Activated naive CD8-positive, alpha-beta T cell (primary cell): ENCODE results near the gene ADM.

Experiments
- H3K27ac Mint-ChIP-seq: one replicate; pipeline ENCODE4 v1.8.0; 2021; ENCODE audit warnings: mixed read lengths
- H3K27me3 Mint-ChIP-seq: one replicate; pipeline ENCODE4 v1.8.0; 2021; ENCODE audit warnings: mixed read lengths
- H3K36me3 Mint-ChIP-seq: one replicate; pipeline ENCODE4 v1.8.0; 2021; ENCODE audit warnings: mixed read lengths
- H3K4me1 Mint-ChIP-seq: one replicate; pipeline ENCODE4 v1.8.0; 2021; ENCODE audit warnings: low read depth, mixed read lengths
- H3K4me3 Mint-ChIP-seq: one replicate; pipeline ENCODE4 v1.8.0; 2021; ENCODE audit warnings: mild to moderate bottlenecking, mixed read lengths
- H3K9me3 Mint-ChIP-seq: one replicate; pipeline ENCODE4 v1.8.0; 2021; ENCODE audit warnings: low read depth, mixed read lengths

ADM gene

DNA sequence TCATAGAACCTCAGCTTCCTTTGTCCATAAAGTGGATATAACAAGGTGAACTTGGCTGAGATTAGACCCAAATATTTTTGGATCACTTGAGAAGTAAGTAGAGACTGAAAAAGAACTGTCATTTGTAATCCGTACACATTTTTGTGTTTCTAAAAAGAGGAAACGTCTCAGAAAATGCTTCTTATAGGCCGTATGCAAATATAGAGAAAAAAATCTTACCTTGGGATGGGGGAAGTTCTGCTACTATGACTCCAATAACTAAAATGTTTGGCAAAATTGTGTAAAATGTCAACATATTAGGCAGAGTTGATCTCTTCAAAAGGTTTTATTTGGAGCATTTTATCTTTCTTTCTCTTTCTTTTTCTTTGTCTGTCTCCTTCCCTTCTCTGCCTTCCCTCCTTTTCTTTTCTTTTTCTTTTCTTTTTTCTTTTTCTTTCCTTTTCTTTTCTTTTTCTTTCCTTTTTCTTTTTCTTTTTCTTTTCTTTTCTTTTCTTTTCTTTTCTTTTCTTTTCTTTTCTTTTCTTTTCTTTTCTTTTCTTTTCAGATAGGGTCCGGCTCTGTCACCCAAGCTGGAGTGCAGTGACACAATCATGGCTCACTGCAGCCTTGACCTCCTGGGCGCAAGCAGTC is 48.2 kb downstream of the ADM start:
- Mint-ChIP-seq H3K36me3 (no peaks in the 10 kb centered on the region), H3K4me1 (no peaks in the 10 kb centered on the region), H3K4me3 (no peak overlapping the region), H3K27me3 (peaks cover 9% of the 10 kb centered on the region), H3K27ac (no peak overlapping the region), H3K9me3 (no peaks in the 10 kb centered on the region)

DNA sequence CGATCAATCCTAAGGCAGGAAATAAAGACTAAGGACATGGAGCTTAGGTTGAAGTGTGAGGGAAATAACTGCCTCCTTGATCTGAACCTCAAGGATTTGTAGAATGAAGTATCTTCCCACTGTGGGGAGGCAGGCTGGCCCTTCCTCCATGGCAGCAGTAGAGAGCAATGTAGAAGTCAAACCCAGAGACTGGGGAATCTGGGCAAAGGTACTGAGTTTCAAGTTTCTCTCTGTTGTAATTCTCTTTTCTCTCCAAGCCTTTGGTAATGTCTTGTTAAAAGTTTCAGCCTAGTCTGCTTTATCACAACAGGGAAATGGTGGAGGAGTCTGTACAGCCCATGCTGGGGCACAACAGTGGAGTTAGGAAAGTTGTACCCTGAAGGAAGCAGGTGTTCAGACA is 49.5 kb downstream of the ADM start:
- no peaks in the 10 kb centered on the region for H3K36me3 Mint-ChIP-seq
- H3K27me3 Mint-ChIP-seq, result peaks cover 11% of the 10 kb centered on the region
- H3K4me3 Mint-ChIP-seq, result no peak overlapping the region
- H3K4me1 Mint-ChIP-seq, result no peaks in the 10 kb centered on the region
- H3K27ac Mint-ChIP-seq, result no peak overlapping the region
- H3K9me3 Mint-ChIP-seq, result no peaks in the 10 kb centered on the region

DNA sequence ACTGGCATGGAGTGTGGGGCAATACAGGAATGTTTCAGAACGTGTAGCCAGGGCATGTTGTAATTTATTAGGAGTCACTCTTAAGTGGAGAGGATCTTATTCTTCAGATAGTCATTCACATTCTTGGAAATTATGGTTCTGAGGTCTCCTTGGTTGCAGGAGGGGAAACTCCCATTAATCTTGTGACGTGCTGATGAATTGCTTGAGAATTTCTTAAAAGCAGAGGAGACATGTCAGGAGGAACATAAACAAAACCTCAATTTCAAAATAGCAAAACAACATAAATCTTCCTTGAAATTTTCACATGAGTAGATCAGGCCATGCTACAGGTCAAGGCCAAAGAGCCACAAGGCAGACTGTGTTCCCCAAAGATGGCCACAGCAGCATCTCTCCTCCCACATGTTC is 50.4 kb downstream of the ADM start:
- H3K4me3 Mint-ChIP-seq, result no peak overlapping the region
- no peaks in the 10 kb centered on the region for H3K9me3 Mint-ChIP-seq
- no peaks in the 10 kb centered on the region for H3K4me1 Mint-ChIP-seq
- H3K27me3 Mint-ChIP-seq, result peaks cover 12% of the 10 kb centered on the region
- no peak overlapping the region for H3K27ac Mint-ChIP-seq
- no peaks in the 10 kb centered on the region for H3K36me3 Mint-ChIP-seq

- Mint-ChIP-seq H3K27ac (no peak overlapping the region), H3K36me3 (no peaks in the 10 kb centered on the region), H3K4me3 (no peak overlapping the region), H3K27me3 (peaks cover 15% of the 10 kb centered on the region), H3K4me1 (no peaks in the 10 kb centered on the region), H3K9me3 (no peaks in the 10 kb centered on the region)
Measured at GRCh38 chr11:10356161-10356560, 51.3 kb downstream of the ADM start.
